Smooth muscle cell (in vitro differentiated cells): Measurements from ENCODE around the gene OR2A12. TPM values are rescaled to one million over a fixed set of nuclear protein-coding genes. Genes with fewer than 3 reads are reported as not detected.
"Not testable (repeated sequence)": the region's sequence is repeated elsewhere in the genome, so short reads cannot be mapped to it uniquely, and the experiment has no call there.

ENCODE experiments used
- DNase-seq: peaks from one replicate; lab custom pipeline; 2025; ENCODE audit not compliant: unreplicated experiment; lab: John Stamatoyannopoulos, UW
- H2AFZ ChIP-seq: fragments of 200-600 bp; sonication (generic); 2 replicates; pipeline ENCODE4 v1.6.0; 2016; ENCODE audit warnings: antibody characterized with exemption, low read depth, mild to moderate bottlenecking
- H3F3A ChIP-seq: fragments of 200-600 bp; sonication (generic); 2 replicates; pipeline ENCODE4 v1.6.0; 2017; ENCODE audit warnings: antibody characterized with exemption, low read depth
- H3K27ac ChIP-seq: fragments of 200-600 bp; sonication (generic); 2 replicates; pipeline ENCODE4 v1.5.1; 2016; ENCODE audit warnings: low read depth, mild to moderate bottlenecking
- H3K27me3 ChIP-seq: fragments of 200-600 bp; sonication (generic); 2 replicates; pipeline ENCODE4 v1.6.1; 2016; ENCODE audit warnings: low read depth, mild to moderate bottlenecking
- H3K36me3 ChIP-seq: fragments of 200-600 bp; sonication (generic); 2 replicates; pipeline ENCODE4 v1.5.1; 2016; ENCODE audit warnings: low read depth
- H3K4me1 ChIP-seq: fragments of 200-600 bp; sonication (generic); 2 replicates; pipeline ENCODE4 v1.5.1; 2016; ENCODE audit warnings: low read depth
- H3K4me2 ChIP-seq: fragments of 200-600 bp; sonication (generic); 2 replicates; pipeline ENCODE4 v1.6.0; 2016; ENCODE audit warnings: mild to moderate bottlenecking
- H3K4me3 ChIP-seq: fragments of 200-600 bp; sonication (generic); 2 replicates; pipeline ENCODE4 v1.5.1; 2016; ENCODE audit warnings: mild to moderate bottlenecking
- H3K79me2 ChIP-seq: fragments of 200-600 bp; sonication (generic); 2 replicates; pipeline ENCODE4 v1.6.0; 2016; ENCODE audit warnings: low read depth, mild to moderate bottlenecking
- H3K9ac ChIP-seq: fragments of 200-600 bp; sonication (generic); 2 replicates; pipeline ENCODE4 v1.6.0; 2016; ENCODE audit warnings: low read depth
- H3K9me3 ChIP-seq: fragments of 200-600 bp; sonication (generic); replicated peaks from 2 replicates; pipeline ENCODE4 v1.5.1; 2016; ENCODE audit warnings: low read depth
- H4K20me1 ChIP-seq: fragments of 200-600 bp; sonication (generic); 2 replicates; pipeline ENCODE4 v1.6.0; 2016; ENCODE audit warnings: low read depth
- WGBS: methylation state at CpG from one replicate; pipeline ENCODE4 v1.1.7; 2016; ENCODE audit warnings: low lambda C conversion rate; 5-methylcytosine and 5-hydroxymethylcytosine counted together
- polyA plus RNA-seq: library from polyadenylated mRNA; unstranded; fragments of >200 nt; fragmentation: Nextera tagmentation; extraction: Ambion mirVana; gene quantifications from 2 replicates; pipeline ENCODE4 v1.2.1, GENCODE V29; 2016
- total RNA-seq: library from RNA; depleted of rRNA; stranded (reverse); fragments of >200 nt; gene quantifications from 2 replicates; pipeline ENCODE4 v1.2.3, GENCODE V29; 2014
- TF ChIP-seq, protein P1 (sequence below): fragments of 200-600 bp; sonication (generic); IDR thresholded peaks from 2 replicates; pipeline ENCODE4 v1.5.1; 2017; ENCODE audit warnings: borderline replicate concordance, mild to moderate bottlenecking, antibody characterized with exemption; ENCODE audit not compliant: insufficient read depth, poor library complexity, severe bottlenecking

OR2A12 gene
- total and polyA plus RNA-seq, 2 experiments from 2014 or later = not detected

DNA sequence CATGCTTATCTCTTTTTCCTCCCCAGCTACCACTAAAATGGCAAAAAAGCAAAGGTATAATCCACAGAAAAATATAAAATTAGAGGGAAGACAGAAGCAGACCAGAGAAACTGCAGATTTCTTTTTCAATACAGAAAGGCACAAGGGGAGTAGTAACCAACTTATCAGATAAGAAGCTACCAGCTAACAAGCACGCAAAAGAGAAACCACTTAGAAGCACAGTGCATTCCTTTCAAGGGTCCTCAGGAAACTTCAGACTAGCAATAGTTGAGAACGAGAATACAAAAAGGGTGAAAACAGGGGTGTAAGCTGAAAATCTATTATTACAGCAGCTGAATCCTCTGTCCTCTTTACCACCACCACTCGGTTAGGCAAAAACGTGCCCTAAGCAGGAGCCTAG is 47.2 kb upstream of the OR2A12 start:
- Histone ChIP-seq H3K4me3 (no peak overlapping the region), H3K4me2 (no peak overlapping the region), H3K79me2 (no peaks in the 10 kb centered on the region), H2AFZ (no peak overlapping the region), H3K9ac (no peak overlapping the region), H3F3A (no peaks in the 10 kb centered on the region), H3K4me1 (no peaks in the 10 kb centered on the region), H4K20me1 (no peaks in the 10 kb centered on the region), H3K36me3 (no peaks in the 10 kb centered on the region), H3K27me3 (no peaks in the 10 kb centered on the region), H3K9me3 (no peaks in the 10 kb centered on the region), H3K27ac (no peak overlapping the region)
- TF ChIP-seq, protein P1, sequence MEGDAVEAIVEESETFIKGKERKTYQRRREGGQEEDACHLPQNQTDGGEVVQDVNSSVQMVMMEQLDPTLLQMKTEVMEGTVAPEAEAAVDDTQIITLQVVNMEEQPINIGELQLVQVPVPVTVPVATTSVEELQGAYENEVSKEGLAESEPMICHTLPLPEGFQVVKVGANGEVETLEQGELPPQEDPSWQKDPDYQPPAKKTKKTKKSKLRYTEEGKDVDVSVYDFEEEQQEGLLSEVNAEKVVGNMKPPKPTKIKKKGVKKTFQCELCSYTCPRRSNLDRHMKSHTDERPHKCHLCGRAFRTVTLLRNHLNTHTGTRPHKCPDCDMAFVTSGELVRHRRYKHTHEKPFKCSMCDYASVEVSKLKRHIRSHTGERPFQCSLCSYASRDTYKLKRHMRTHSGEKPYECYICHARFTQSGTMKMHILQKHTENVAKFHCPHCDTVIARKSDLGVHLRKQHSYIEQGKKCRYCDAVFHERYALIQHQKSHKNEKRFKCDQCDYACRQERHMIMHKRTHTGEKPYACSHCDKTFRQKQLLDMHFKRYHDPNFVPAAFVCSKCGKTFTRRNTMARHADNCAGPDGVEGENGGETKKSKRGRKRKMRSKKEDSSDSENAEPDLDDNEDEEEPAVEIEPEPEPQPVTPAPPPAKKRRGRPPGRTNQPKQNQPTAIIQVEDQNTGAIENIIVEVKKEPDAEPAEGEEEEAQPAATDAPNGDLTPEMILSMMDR = no peak
- DNase-seq = no peak
- 70% methylated on average over 4 of the region's 4 CpGs for WGBS

DNA sequence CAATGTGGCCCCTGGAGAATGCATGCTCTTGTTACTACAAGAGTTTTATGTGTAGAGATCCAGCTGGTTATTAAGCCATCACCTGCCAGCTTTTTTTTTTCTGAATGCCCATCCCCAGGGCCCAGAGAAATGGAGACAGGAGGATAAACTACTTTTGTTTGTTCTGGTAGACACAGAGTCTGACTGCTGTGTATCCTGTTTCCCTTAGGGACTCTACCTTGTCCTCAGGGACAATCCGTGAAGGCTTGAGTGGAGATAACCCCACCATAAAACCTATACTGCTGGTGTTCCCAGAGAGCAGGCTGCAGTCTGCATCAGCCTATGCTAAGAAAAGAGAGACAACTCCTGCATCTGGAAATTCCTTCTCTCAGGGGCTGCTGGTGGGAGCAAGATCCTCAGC is 37.4 kb upstream of the OR2A12 start, which contains the start of gene OR2A5:
Gene OR2A5, plus strand, starts transcription at position 301 of the 400 bp plus-strand sequence. CDS start 1,454 bp downstream, outside the sequence.
- TF ChIP-seq, protein P1 = no peak
- Histone ChIP-seq H3K27me3 (no peaks in the 10 kb centered on the region), H3K27ac (peak within 1 kb of the TSS; percentile 61), H2AFZ (no peak within 1 kb of the TSS), H3K4me1 (peaks cover 5% of the 10 kb centered on the region), H4K20me1 (no peaks in the 10 kb centered on the region), H3K9ac (no peak within 1 kb of the TSS), H3K36me3 (no peaks in the 10 kb centered on the region), H3K4me2 (peak within 1 kb of the TSS; percentile 66), H3F3A (peaks cover 5% of the 10 kb centered on the region), H3K79me2 (no peaks in the 10 kb centered on the region), H3K9me3 (no peaks in the 10 kb centered on the region), H3K4me3 (no peak within 1 kb of the TSS)
- 39% methylated on average over 1 of the region's 1 CpG for WGBS
- no peak for DNase-seq

DNA sequence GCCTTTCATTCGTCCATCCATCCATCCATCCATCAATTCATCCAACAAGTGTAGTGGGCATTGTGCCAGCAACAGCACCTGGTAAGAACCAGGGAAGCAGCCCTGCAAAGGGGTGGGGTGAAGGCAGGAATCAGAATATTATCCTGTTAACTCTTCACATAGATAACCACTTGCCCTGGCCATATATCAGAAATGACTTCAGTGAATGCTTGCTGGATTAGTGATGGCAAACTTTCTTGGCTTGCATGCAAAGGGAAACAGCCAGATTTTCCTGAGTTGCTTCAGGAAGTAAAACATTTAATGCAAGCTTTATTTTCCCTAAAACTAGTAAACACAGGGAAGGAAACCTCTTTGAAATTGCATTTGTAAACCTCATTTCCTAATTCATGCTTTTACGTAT is 36.6 kb upstream of the OR2A12 start:
- H3K9me3 ChIP-seq = no peaks in the 10 kb centered on the region
- H4K20me1 ChIP-seq = no peaks in the 10 kb centered on the region
- TF ChIP-seq, protein P1 = no peak
- no peaks in the 10 kb centered on the region for H3K36me3 ChIP-seq
- 82% methylated on average over 2 of the region's 2 CpGs for WGBS
- peaks cover 5% of the 10 kb centered on the region for H3K4me1 ChIP-seq
- no peak for DNase-seq
- no peak overlapping the region for H3K9ac ChIP-seq
- H3K4me3 ChIP-seq = no peak overlapping the region
- H3K79me2 ChIP-seq = no peaks in the 10 kb centered on the region
- peak overlapping the region; percentile 66 for H3K4me2 ChIP-seq
- H3K27me3 ChIP-seq = no peaks in the 10 kb centered on the region
- no peak overlapping the region for H2AFZ ChIP-seq
- H3K27ac ChIP-seq = peak overlapping the region; percentile 61
- H3F3A ChIP-seq = peaks cover 5% of the 10 kb centered on the region

DNA sequence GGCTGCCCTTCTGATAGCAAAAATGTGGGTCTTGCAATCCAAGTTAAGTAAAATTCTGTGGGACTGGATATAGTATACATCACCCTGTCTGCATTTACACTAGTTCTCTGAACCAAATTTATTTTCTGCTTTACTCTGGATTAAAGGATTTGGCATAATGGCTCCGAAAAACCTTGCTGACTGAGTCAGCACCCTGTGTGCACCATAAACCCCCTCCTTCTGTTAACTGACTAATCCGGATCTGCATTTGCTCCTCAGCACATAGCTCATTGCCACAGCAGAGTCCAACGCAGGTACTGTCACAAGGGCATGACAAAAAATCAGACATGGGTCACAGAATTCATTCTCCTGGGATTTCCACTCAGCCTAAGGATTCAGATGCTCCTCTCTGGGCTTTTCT is 36.0 kb upstream of the OR2A12 start:
- 12% methylated on average over 3 of the region's 3 CpGs for WGBS
- no peaks in the 10 kb centered on the region for H3K9me3 ChIP-seq
- peaks cover 5% of the 10 kb centered on the region for H3K4me1 ChIP-seq
- no peaks in the 10 kb centered on the region for H3K27me3 ChIP-seq
- H3K27ac ChIP-seq = peak overlapping the region; percentile 61
- no peak for DNase-seq
- no peak overlapping the region for H2AFZ ChIP-seq
- no peaks in the 10 kb centered on the region for H4K20me1 ChIP-seq
- no peaks in the 10 kb centered on the region for H3K36me3 ChIP-seq
- H3F3A ChIP-seq = peaks cover 5% of the 10 kb centered on the region
- no peak overlapping the region for H3K9ac ChIP-seq
- H3K79me2 ChIP-seq = no peaks in the 10 kb centered on the region
- TF ChIP-seq, protein P1 = no peak
- H3K4me3 ChIP-seq = no peak overlapping the region
- H3K4me2 ChIP-seq = peak overlapping the region; percentile 66

DNA sequence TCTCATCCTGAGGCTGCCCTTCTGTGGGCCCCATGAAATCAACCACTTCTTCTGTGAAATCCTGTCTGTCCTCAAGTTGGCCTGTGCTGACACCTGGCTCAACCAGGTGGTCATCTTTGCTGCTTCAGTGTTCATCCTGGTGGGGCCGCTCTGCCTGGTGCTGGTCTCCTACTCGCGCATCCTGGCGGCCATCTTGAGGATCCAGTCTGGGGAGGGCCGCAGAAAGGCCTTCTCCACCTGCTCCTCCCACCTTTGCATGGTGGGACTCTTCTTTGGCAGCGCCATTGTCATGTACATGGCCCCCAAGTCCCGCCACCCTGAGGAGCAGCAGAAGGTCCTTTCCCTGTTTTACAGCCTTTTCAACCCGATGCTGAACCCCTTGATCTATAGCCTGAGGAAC is 35.2 kb upstream of the OR2A12 start:
- not testable (repeated sequence) for H3K4me2 ChIP-seq, H3K27me3 ChIP-seq, DNase-seq, H3K9ac ChIP-seq, H3K79me2 ChIP-seq, H3K27ac ChIP-seq, H3K4me3 ChIP-seq, H3K4me1 ChIP-seq, H3K36me3 ChIP-seq, H4K20me1 ChIP-seq, H2AFZ ChIP-seq, H3K9me3 ChIP-seq, H3F3A ChIP-seq
- 96% methylated on average over 8 of the region's 8 CpGs for WGBS
